HG03159 (cell line): ENCODE results near the gene VPS4B.
"Not testable (repeated sequence)": the region's sequence is repeated elsewhere in the genome, so short reads cannot be mapped to it uniquely, and the experiment has no call there.

Experiments
- ATAC-seq: cut with Tn5 transposase; IDR thresholded peaks from one replicate; pipeline ENCODE4 v1.9.1; 2021; ENCODE audit warnings: mild to moderate bottlenecking, moderate library complexity; ENCODE audit not compliant: unreplicated experiment

VPS4B gene

GRCh38 chr18:63373161-63373560 lies 49.1 kb downstream of the VPS4B start:
- ATAC-seq, result no peak

GRCh38 chr18:63368611-63369010 lies 53.7 kb downstream of the VPS4B start:
- no peak for ATAC-seq

GRCh38 chr18:63367053-63367953 lies 55.0 kb downstream of the VPS4B start, which contains the start of gene KDSR:
KDSR (minus strand) TSS chr18:63367206; CDS start chr18:63367118, 88 bp downstream.
- ATAC-seq, result peak; percentile 83

GRCh38 chr18:63366213-63367052 lies 55.8 kb downstream of the VPS4B start:
- ATAC-seq, result peak; percentile 27

GRCh38 chr18:63365876-63366212 lies 56.4 kb downstream of the VPS4B start:
- ATAC-seq, result no peak

GRCh38 chr18:63363951-63364350 lies 58.3 kb downstream of the VPS4B start:
- no peak for ATAC-seq

GRCh38 chr18:63363420-63363819 lies 58.9 kb downstream of the VPS4B start:
- ATAC-seq, result not testable (repeated sequence)

- ATAC-seq, result no peak
Measured at GRCh38 chr18:63356272-63356896, 65.9 kb downstream of the VPS4B start.

GRCh38 chr18:63350230-63350629 lies 72.0 kb downstream of the VPS4B start:
- no peak for ATAC-seq

GRCh38 chr18:63348508-63349136 lies 73.7 kb downstream of the VPS4B start:
- ATAC-seq, result no peak

GRCh38 chr18:63346480-63347183 lies 75.6 kb downstream of the VPS4B start:
- ATAC-seq, result no peak

- ATAC-seq, result no peak
Measured at GRCh38 chr18:63346031-63346430, 76.2 kb downstream of the VPS4B start.

- no peak for ATAC-seq
Measured at GRCh38 chr18:63344918-63345317, 77.4 kb downstream of the VPS4B start.

GRCh38 chr18:63344263-63344662 lies 78.0 kb downstream of the VPS4B start:
- no peak for ATAC-seq

GRCh38 chr18:63342206-63342605 lies 80.1 kb downstream of the VPS4B start:
- ATAC-seq, result no peak

- no peak for ATAC-seq
Measured at GRCh38 chr18:63339920-63340484, 82.3 kb downstream of the VPS4B start.
